Activated CD4-positive, alpha-beta T cell treated with anti-CD3 and anti-CD28 coated beads for 48 hours (primary cell): Measurements from ENCODE around the gene MGST1.
"Not testable (repeated sequence)": the region's sequence is repeated elsewhere in the genome, so short reads cannot be mapped to it uniquely, and the experiment has no call there.

Experiments
- DNase-seq: peaks from one replicate; pipeline ENCODE4 v3.0.0-alpha.2; 2020

The MGST1 gene

GRCh38 chr12:16358878-16359277, 11.4 kb downstream of the MGST1 start:
- DNase-seq = no peak

GRCh38 chr12:16359512-16360491, 12.4 kb downstream of the MGST1 start:
- peak; percentile 48 for DNase-seq

DNA sequence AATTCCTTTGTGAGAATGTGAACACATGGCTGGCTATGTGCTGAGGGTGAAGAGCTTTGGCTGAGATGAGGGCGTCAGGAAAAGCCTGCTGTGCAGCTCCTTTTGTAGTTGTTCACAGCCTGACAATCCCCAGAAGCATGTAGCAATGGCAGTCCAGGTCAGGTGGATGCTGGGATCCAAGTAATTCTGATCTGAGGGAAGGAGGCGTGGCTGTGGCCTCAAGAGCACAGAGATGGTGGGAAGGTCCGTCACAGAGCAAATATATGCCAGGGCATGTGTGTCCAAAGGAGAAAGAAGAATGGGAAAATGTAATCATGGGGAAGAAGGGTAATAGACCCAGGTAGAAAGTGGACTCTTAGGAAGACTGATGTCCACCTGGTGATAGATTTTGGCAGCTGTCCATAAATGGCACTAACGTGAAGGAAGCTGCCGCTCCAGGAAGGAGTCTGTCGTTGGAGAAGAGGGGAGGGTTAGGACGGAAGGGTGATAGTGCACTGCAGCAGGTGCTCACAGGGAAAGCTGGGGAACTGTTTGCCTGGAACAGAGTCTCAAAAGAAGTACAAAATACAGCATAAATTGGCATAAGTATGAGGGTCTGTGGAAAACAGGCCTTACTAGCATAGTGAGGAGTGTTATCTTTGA, 13.8 kb downstream of the MGST1 start:
- DNase-seq = no peak

DNA sequence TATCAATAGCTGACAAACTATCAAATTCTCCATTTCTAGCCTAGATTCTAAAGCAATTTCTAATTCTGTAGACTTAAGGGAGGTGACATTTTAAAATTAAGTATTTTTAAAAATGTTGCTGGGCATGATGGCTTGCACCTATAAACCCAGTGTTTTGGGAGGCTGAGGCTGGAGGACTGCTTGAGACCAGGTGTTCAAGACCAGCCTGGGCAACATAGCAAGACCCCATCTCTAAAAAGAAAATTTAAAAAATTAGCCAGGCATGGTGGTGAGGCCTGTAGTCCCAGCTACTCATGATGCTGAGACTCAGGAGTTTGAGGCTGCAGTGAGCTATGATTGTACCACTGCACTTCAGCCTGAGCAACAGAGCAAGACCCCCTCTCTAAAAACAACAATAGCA, 15.1 kb downstream of the MGST1 start:
- DNase-seq = no peak

DNA sequence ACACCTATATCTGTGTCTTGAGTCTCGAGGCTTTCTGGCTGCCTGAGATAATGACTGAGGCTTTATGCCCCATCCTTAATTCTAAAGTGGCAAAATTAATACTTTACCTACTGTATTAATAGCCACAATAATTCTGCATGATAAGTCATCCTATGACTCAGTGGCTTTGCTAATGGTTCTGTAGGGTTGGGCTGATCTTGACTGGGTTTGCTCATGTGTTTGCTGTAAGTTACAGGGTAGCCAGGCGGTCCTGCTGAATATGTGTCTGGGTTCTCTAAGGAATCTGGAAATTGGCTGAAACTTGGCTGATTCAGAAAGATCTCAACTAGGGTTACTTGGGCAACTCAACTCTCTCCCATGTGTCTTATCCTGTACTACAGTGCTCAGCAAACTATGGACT, 21.7 kb downstream of the MGST1 start:
- no peak for DNase-seq

- DNase-seq = no peak
Measured at GRCh38 chr12:16370096-16370495, 22.7 kb downstream of the MGST1 start.

GRCh38 chr12:16382652-16383312, 35.3 kb downstream of the MGST1 start:
- DNase-seq = not testable (repeated sequence)

- no peak for DNase-seq
Measured at GRCh38 chr12:16384732-16385131, 37.3 kb downstream of the MGST1 start.

GRCh38 chr12:16385782-16386646, 38.6 kb downstream of the MGST1 start:
- DNase-seq = no peak

DNA sequence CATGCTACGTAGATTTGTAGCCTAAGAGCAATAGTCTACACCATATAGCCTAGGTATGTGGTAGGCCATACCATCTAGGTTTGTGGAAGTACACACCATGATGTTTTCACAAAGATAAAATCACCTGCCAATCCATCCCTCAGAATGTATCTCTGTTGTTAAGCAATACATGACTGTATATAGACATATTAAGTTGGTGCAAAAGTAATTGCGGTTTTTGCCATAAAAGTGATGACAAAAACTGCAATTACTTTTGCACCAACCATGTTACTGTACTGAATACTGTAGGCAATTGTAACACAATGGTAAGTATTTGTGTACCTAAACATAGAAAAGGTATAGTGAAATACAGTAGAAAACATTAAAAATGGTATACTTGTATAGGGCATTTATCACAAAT, 40.5 kb downstream of the MGST1 start:
- DNase-seq = no peak

- DNase-seq = no peak
Measured at GRCh38 chr12:16389594-16389993, 42.1 kb downstream of the MGST1 start.

DNA sequence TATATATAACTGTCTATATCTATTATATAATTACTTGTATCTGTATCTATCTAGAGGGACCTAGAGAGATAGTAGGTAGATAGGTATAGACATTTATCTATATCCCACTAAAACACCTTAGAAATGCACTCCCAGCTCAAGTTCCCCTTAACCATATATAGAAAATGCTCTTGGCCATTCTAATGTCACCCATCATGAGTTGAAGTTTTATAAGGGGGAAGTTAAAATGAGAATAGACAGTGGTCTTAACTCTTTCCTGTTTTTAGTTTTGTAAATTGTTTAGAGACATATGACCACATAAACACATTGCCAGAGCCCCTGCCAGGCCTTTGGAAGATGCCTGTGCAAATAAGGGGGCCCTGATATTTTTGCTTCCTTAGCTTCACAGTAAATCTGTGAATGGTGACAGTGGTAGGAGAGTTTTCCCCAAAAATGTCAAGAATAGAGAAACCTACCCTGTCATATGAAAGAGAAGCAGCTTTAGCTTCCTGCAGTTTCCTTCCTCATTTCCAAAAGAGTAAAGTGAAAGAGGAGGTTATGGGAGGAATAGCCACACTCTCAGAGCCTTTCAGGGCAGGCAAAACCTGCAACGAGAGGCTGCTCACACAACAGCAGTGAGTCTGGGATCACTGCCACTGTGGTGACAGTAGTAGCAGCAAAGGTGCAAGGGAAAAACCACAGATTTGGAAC, 45.5 kb downstream of the MGST1 start:
- DNase-seq = no peak

DNA sequence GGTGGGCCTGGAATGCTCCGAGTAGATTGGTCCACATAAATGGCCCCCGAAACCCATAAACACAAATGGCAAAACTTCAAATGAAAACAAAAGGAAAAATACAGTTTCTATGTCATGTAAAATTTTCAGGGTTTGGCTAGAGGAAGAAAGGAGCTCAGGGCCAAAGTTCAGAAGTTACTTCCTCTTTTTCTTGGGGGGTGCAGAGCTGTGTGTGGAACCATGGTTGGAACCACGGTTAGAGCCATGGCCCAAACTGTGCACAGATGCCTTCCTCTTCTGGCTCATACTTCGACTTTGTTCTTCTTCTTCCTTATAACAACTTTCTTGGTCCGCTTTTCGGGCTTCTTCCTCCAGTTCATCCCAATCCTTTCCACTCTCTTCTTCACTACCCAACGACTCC, 51.7 kb downstream of the MGST1 start:
- no peak for DNase-seq

- not testable (repeated sequence) for DNase-seq
Measured at GRCh38 chr12:16401835-16402234, 54.4 kb downstream of the MGST1 start.

DNA sequence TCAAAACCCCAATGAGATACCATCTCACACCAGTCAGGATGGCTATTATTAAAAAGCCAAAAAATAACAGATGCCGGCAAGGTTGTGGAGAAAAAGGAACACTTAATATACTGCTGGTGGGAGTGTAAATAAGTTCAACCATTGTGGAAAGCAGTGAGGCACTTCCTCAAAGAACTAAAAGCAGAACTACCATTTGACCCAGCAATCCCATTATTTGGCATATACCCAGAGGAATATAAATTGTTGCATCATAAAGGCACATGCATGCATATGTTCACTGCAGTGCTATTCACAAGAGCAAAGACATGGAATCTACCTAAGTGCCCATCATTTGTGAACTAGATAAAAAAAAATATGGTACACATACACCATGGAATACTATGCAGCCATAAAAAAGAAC, 59.9 kb downstream of the MGST1 start:
- no peak for DNase-seq
